SU-DHL-6 (cell line): Measurements from ENCODE around the gene MYO5C.

Experiments used
- H2AFZ ChIP-seq: fragments of 200-600 bp; sonication (generic); 2 replicates; pipeline ENCODE4 v1.6.1; 2014; ENCODE audit warnings: low read depth, mild to moderate bottlenecking, moderate library complexity, mixed read lengths, antibody characterized with exemption, low read length; ENCODE audit not compliant: severe bottlenecking
- H3F3A ChIP-seq: fragments of 200-600 bp; shearing (Covaris generic); 2 replicates; pipeline ENCODE4 v1.6.0; 2016; ENCODE audit warnings: antibody characterized with exemption, mild to moderate bottlenecking; ENCODE audit not compliant: insufficient read depth
- H3K27ac ChIP-seq: fragments of 200-600 bp; sonication (generic); 2 replicates; pipeline ENCODE4 v1.5.1; 2016; ENCODE audit warnings: low read depth, mild to moderate bottlenecking, low read length, moderate library complexity, mixed read lengths
- H3K27me3 ChIP-seq: fragments of 200-600 bp; sonication (generic), shearing (Covaris generic); 2 replicates; pipeline ENCODE4 v1.6.0; 2014; ENCODE audit warnings: mild to moderate bottlenecking, low read length
- H3K36me3 ChIP-seq: fragments of 200-600 bp; sonication (generic); 2 replicates; pipeline ENCODE4 v1.6.1; 2014; ENCODE audit warnings: mild to moderate bottlenecking, low read length, mixed read lengths
- H3K4me2 ChIP-seq: fragments of 300-600, 200-600 bp; shearing (Covaris generic), sonication (generic); 2 replicates; pipeline ENCODE4 v1.6.0; 2014; ENCODE audit warnings: low read length, low read depth, mild to moderate bottlenecking; ENCODE audit not compliant: poor library complexity, severe bottlenecking
- H3K4me3 ChIP-seq: fragments of 200-600 bp; sonication (generic); 2 replicates; pipeline ENCODE4 v1.5.1; 2014; ENCODE audit warnings: antibody characterized with exemption, low read length, mild to moderate bottlenecking, mixed read lengths; ENCODE audit not compliant: insufficient read depth, poor library complexity, severe bottlenecking
- H3K79me2 ChIP-seq: fragments of 200-600 bp; sonication (generic); 2 replicates; pipeline ENCODE4 v1.6.1; 2014; ENCODE audit warnings: mild to moderate bottlenecking, low read length, moderate library complexity; ENCODE audit not compliant: insufficient read depth
- H3K9ac ChIP-seq: fragments of 200-600 bp; sonication (generic); 2 replicates; pipeline ENCODE4 v1.7.0; 2014; ENCODE audit warnings: mild to moderate bottlenecking, low read length
- H3K9me2 ChIP-seq: fragments of 200-600 bp; sonication (generic); replicated peaks from 2 replicates; pipeline ENCODE4 v1.6.1; 2014; ENCODE audit warnings: low read length; ENCODE audit not compliant: insufficient read depth
- H3K9me3 ChIP-seq: fragments of 200-600 bp; sonication (generic); 2 replicates; pipeline ENCODE4 v1.6.1; 2014; ENCODE audit warnings: low read length, mixed read lengths; ENCODE audit not compliant: insufficient read depth
- H4K20me1 ChIP-seq: fragments of 200-600 bp; sonication (generic); 2 replicates; pipeline ENCODE4 v1.6.1; 2014; ENCODE audit warnings: low read depth, mild to moderate bottlenecking, antibody characterized with exemption, low read length, moderate library complexity, mixed read lengths
- CTCF ChIP-seq: fragments of 200-600 bp; sonication (generic); IDR thresholded peaks from one replicate; pipeline ENCODE4 v1.5.1; 2017; ENCODE audit warnings: antibody characterized with exemption, mild to moderate bottlenecking, low read length, moderate library complexity; ENCODE audit not compliant: insufficient read depth, poor library complexity, severe bottlenecking
- EZH2phosphoT487 ChIP-seq: fragments of 200-600 bp; sonication (generic), shearing (Covaris generic); conservative IDR thresholded peaks from 2 replicates; pipeline ENCODE4 v1.6.1; 2018; ENCODE audit warnings: mild to moderate bottlenecking, antibody characterized with exemption, low read length, moderate library complexity, mixed read lengths

The MYO5C gene

DNA sequence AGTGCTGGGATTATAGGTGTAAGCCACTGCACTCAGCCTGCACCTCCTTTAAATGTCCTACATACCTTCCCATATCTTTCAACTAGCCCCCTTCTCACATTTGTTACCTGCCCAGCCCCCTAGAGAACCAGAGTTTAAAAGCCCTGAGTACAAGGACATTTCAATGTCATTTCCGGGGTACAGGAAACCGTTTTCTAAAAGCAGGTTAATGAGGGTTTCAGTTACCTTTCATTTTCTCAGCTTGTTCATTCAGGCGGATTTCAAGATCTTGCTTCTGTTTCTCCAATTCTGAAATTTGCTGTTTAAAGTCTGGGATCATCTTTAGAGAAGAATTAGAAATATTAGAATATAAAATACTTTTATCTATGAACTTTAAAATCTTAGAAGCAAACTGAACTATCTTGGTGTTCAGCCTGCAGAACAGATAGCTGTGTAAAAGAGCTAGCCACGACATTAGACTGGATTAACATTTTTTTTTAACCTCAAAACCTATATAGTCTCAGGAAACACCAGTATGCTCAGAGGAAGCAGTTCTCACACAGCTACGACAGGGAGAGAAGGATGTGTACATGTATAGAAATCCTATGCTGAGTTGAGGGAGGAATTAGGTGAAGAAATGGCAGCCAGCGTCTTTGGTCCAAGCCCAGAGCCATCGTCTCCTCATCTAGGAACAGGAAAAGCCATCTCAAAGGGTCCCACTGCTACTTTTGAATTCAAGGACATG is 74.5 kb downstream of the MYO5C start:
- H3K4me2 ChIP-seq: peak overlapping the region; percentile 99
- peak overlapping the region; percentile 55 for H2AFZ ChIP-seq
- peak overlapping the region; percentile 77 for H3K9ac ChIP-seq
- no peak for TF ChIP-seq EZH2phosphoT487
- no peak for TF ChIP-seq CTCF
- H3K36me3 ChIP-seq: no peaks in the 10 kb centered on the region
- H3F3A ChIP-seq: peaks cover 70% of the 10 kb centered on the region
- no peaks in the 10 kb centered on the region for H3K9me2 ChIP-seq
- H3K27me3 ChIP-seq: no peaks in the 10 kb centered on the region
- H3K9me3 ChIP-seq: no peaks in the 10 kb centered on the region
- H3K79me2 ChIP-seq: peaks cover 12% of the 10 kb centered on the region
- peak overlapping the region; percentile 71 for H3K4me3 ChIP-seq
- no peaks in the 10 kb centered on the region for H4K20me1 ChIP-seq
- H3K27ac ChIP-seq: peak overlapping the region; percentile 97

GRCh38 chr15:52220251-52220650 is 75.4 kb downstream of the MYO5C start:
- H3K36me3 ChIP-seq: no peaks in the 10 kb centered on the region
- no peaks in the 10 kb centered on the region for H3K9me2 ChIP-seq
- H3K4me2 ChIP-seq: peak overlapping the region; percentile 99
- peaks cover 12% of the 10 kb centered on the region for H3K79me2 ChIP-seq
- H3K27ac ChIP-seq: peak overlapping the region; percentile 97
- TF ChIP-seq CTCF: no peak
- no peak for TF ChIP-seq EZH2phosphoT487
- peaks cover 62% of the 10 kb centered on the region for H3F3A ChIP-seq
- peak overlapping the region; percentile 77 for H3K9ac ChIP-seq
- peak overlapping the region; percentile 55 for H2AFZ ChIP-seq
- no peaks in the 10 kb centered on the region for H4K20me1 ChIP-seq
- no peaks in the 10 kb centered on the region for H3K9me3 ChIP-seq
- H3K4me3 ChIP-seq: no peak overlapping the region
- H3K27me3 ChIP-seq: no peaks in the 10 kb centered on the region

- peaks cover 48% of the 10 kb centered on the region for H3F3A ChIP-seq
- no peaks in the 10 kb centered on the region for H3K9me2 ChIP-seq
- H3K27me3 ChIP-seq: no peaks in the 10 kb centered on the region
- H3K4me3 ChIP-seq: no peak overlapping the region
- H3K79me2 ChIP-seq: peaks cover 12% of the 10 kb centered on the region
- peak overlapping the region; percentile 46; the same call in 1 of the 2 replicates for H3K27ac ChIP-seq
- H3K4me2 ChIP-seq: no peak overlapping the region
- no peak overlapping the region for H3K9ac ChIP-seq
- no peaks in the 10 kb centered on the region for H3K36me3 ChIP-seq
- H2AFZ ChIP-seq: no peak overlapping the region
- H3K9me3 ChIP-seq: no peaks in the 10 kb centered on the region
- no peak for TF ChIP-seq EZH2phosphoT487
- TF ChIP-seq CTCF: no peak
- no peaks in the 10 kb centered on the region for H4K20me1 ChIP-seq
These were observed 76.8 kb downstream of the MYO5C start for GRCh38 chr15:52218816-52219215.
